ENCODE measurements around the gene UBE2N. TPM values are rescaled to one million over a fixed set of nuclear protein-coding genes. Genes with fewer than 3 reads are reported as not detected.
"Not testable (repeated sequence)": the region's sequence is repeated elsewhere in the genome, so short reads cannot be mapped to it uniquely, and the experiment has no call there.

Gene UBE2N
- total and polyA plus RNA-seq, 3 donors from 2014 or later, result 99.4 to 368 (median 181) TPM

- WGBS, 2 donors, result 52 to 53% methylated on average over 3 of the region's 3 CpGs
These were observed 25.9 kb downstream of the UBE2N start for GRCh38 chr12:93415723-93416464.

GRCh38 chr12:93413064-93413463, 28.7 kb downstream of the UBE2N start:
- no peak for DNase-seq
- no peak overlapping the region for H3K4me3 ChIP-seq
- H3K4me1 ChIP-seq, result peaks cover 16% of the 10 kb centered on the region
- no peaks in the 10 kb centered on the region for H3K36me3 ChIP-seq (ENCODE audit: low read depth, missing control alignments)
- 77 to 82% methylated on average over 3 of the region's 3 CpGs for WGBS, 2 donors
- intact Hi-C loops (cut with DNase I; ENCODE audit: low total_unique reads), result loop anchor here (10.0 kb wide), 1 partner anchor 418 kb away; no protein-coding TSS in a partner anchor
- H3K27ac ChIP-seq, result no peak overlapping the region
- TF ChIP-seq POLR2A (IDR thresholded peaks at IDR 0.05), result no peak
- no peak for TF ChIP-seq CTCF (IDR thresholded peaks at IDR 0.05)
- H3K27me3 ChIP-seq, result no peaks in the 10 kb centered on the region
- no peaks in the 10 kb centered on the region for H3K9me3 ChIP-seq

More at GRCh38 chr12:93415723-93416464, 25.9 kb downstream of the UBE2N start:
- H3K36me3 ChIP-seq (ENCODE audit: low read depth, missing control alignments), result no peaks in the 10 kb centered on the region
- no peak overlapping the region for H3K4me3 ChIP-seq
- intact Hi-C loops (cut with DNase I; ENCODE audit: low total_unique reads), result loop anchor here (10.0 kb wide), 1 partner anchor 421 kb away; no protein-coding TSS in a partner anchor
- no peaks in the 10 kb centered on the region for H3K27me3 ChIP-seq
- no peak for DNase-seq
- no peak overlapping the region for H3K27ac ChIP-seq
- H3K9me3 ChIP-seq, result no peaks in the 10 kb centered on the region
- no peak for TF ChIP-seq POLR2A (IDR thresholded peaks at IDR 0.05)
- TF ChIP-seq CTCF (IDR thresholded peaks at IDR 0.05), result no peak
- H3K4me1 ChIP-seq, result peaks cover 20% of the 10 kb centered on the region

GRCh38 chr12:93412396-93412795, 29.4 kb downstream of the UBE2N start:
- not testable (repeated sequence) for DNase-seq; H3K27me3 ChIP-seq; H3K27ac ChIP-seq; H3K9me3 ChIP-seq; H3K4me3 ChIP-seq; H3K36me3 ChIP-seq (ENCODE audit: low read depth, missing control alignments)
- peaks cover 16% of the 10 kb centered on the region for H3K4me1 ChIP-seq
- WGBS, 2 donors, result 91 to 99% methylated on average over 8 of the region's 8 CpGs
- intact Hi-C loops (cut with DNase I; ENCODE audit: low total_unique reads), result loop anchor here (10.0 kb wide), 1 partner anchor 418 kb away; no protein-coding TSS in a partner anchor

GRCh38 chr12:93411060-93411459, 30.7 kb downstream of the UBE2N start:
- not testable (repeated sequence) for H3K27me3 ChIP-seq; H3K4me3 ChIP-seq; H3K9me3 ChIP-seq; H3K27ac ChIP-seq; DNase-seq; H3K36me3 ChIP-seq (ENCODE audit: low read depth, missing control alignments)
- peaks cover 13% of the 10 kb centered on the region for H3K4me1 ChIP-seq
- intact Hi-C loops (cut with DNase I; ENCODE audit: low total_unique reads), result loop anchor here (10.0 kb wide), 1 partner anchor 416 kb away; no protein-coding TSS in a partner anchor
- WGBS, 2 donors, result 68 to 75% methylated on average over 6 of the region's 6 CpGs

GRCh38 chr12:93409343-93410187, 32.2 kb downstream of the UBE2N start:
- intact Hi-C loops (cut with DNase I; ENCODE audit: low total_unique reads), result loop anchor here (10.0 kb wide), 1 partner anchor 415 kb away; no protein-coding TSS in a partner anchor
- H3K4me1 ChIP-seq; DNase-seq; H3K36me3 ChIP-seq (ENCODE audit: low read depth, missing control alignments); H3K4me3 ChIP-seq; H3K9me3 ChIP-seq; H3K27me3 ChIP-seq; H3K27ac ChIP-seq: not testable (repeated sequence)
- 82 to 84% methylated on average over 4 of the region's 4 CpGs for WGBS, 2 donors

- Histone ChIP-seq H3K4me1 (no peaks in the 10 kb centered on the region), H3K36me3 (ENCODE audit: low read depth, missing control alignments) (no peaks in the 10 kb centered on the region), H3K4me3 (no peak overlapping the region), H3K27ac (no peak overlapping the region), H3K9me3 (no peaks in the 10 kb centered on the region), H3K27me3 (no peaks in the 10 kb centered on the region)
- intact Hi-C loops (cut with DNase I; ENCODE audit: low total_unique reads), result no loop called here
- no peak for DNase-seq
- TF ChIP-seq CTCF (IDR thresholded peaks at IDR 0.05), result no peak
- no peak for TF ChIP-seq POLR2A (IDR thresholded peaks at IDR 0.05)
These were observed 32.9 kb downstream of the UBE2N start for GRCh38 chr12:93408813-93409212.
